HG03432 (cell line): Measurements from ENCODE around the gene OR2A1.
"Not testable (repeated sequence)": the region's sequence is repeated elsewhere in the genome, so short reads cannot be mapped to it uniquely, and the experiment has no call there.

Experiments used
- ATAC-seq: cut with Tn5 transposase; IDR thresholded peaks from one replicate; pipeline ENCODE4 v1.9.1; 2021; ENCODE audit warnings: mild to moderate bottlenecking, moderate library complexity; ENCODE audit not compliant: unreplicated experiment

The OR2A1 gene, protein sequence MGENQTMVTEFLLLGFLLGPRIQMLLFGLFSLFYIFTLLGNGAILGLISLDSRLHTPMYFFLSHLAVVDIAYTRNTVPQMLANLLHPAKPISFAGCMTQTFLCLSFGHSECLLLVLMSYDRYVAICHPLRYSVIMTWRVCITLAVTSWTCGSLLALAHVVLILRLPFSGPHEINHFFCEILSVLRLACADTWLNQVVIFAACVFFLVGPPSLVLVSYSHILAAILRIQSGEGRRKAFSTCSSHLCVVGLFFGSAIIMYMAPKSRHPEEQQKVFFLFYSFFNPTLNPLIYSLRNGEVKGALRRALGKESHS

GRCh38 chr7:144311872-144312469 lies at the start of gene OR2A1:
Gene OR2A1 (plus strand): TSS chr7:144312419. CDS start chr7:144318125, 5,706 bp downstream.
- not testable (repeated sequence) for ATAC-seq

- not testable (repeated sequence) for ATAC-seq
Observed at GRCh38 chr7:144264692-144265091, 47.5 kb upstream of the OR2A1 start, which contains the start of gene OR2A7. Gene OR2A7 (minus strand): TSS chr7:144264792. CDS start chr7:144259628, 5,164 bp downstream.

- ATAC-seq: not testable (repeated sequence)
Observed at GRCh38 chr7:144269188-144269587, 43.0 kb upstream of the OR2A1 start, which contains the start of gene CTAGE8. Gene CTAGE8 (minus strand): TSS chr7:144269288. CDS start chr7:144269250, 38 bp downstream.

DNA sequence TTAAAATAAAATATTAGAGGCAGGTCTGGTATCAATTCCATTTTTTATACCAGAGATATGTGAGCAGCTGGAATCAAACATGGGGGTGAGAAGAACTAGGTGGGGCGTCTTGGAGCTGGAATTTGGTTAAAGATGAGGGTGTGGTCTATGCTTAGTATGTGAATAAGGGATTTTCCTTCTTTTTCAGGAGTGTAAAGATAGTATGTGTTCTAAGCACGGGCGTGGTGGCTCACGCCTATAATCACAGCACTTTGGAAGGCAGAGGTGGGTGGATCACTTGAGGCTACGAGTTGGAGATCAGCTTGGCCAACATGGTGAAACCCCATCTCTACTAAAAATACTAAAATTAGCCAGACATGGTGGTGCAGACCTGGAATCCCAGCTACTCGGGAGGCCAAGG lies 36.9 kb upstream of the OR2A1 start:
- not testable (repeated sequence) for ATAC-seq

DNA sequence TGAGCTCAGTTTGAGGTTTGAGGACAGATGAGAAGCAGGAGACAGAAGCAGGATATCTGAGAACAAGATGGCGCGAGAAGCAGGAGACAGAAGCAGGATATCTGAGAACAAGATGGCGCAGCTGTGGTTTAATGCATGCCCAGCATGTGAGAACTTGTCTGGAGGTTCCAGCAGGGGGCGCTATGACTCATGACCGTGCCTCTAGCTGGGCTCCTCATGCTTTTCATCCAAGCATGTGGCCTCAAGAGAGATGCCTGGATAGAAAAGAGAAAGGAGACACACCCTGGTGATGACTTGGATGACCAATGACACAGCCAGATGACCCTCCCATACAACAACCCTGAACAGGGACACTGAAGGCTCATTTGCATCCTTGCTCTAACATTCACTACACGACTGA lies 32.2 kb upstream of the OR2A1 start:
- not testable (repeated sequence) for ATAC-seq

- ATAC-seq: not testable (repeated sequence)
Observed at GRCh38 chr7:144281981-144282380, 30.2 kb upstream of the OR2A1 start.

DNA sequence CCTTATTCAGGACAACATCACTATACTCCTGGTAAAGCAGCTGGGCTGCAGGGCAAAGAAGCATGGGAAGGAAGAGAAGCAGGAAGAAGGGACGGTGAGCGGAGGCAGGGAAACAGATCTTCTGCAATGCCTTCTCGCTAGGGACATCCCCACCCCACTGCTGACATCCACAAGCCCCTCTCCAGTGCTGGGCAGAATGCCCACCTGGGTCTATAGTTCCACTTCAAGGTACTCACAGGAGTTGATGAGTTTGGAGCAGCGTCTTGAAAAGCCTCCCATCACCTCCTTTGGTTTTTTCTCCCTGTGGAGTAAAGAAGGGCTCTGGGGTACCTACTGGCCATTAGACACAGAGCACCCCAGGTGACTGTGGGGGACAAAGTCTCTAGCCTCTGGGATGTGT lies 29.7 kb upstream of the OR2A1 start:
- not testable (repeated sequence) for ATAC-seq

DNA sequence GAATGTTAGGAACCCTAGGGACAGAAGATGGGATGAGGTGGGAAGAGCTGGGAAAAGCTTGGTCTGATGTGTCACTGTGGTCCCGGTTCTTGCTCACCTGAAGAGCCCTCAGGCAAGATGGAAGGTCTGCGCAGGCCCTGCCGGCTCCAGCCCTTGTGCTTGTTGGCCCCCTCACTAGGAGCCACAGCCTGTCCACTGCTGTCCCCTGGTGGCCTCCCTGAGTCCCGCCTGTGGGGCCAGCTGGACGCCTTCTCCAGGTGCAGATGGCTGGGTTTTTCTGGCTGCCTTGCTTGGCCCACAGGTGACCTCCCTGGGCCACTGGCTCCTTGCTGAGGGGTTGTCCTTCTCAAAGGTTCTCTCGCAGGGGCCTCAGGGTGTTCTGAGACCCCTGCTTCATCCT lies 28.5 kb upstream of the OR2A1 start:
- not testable (repeated sequence) for ATAC-seq

- not testable (repeated sequence) for ATAC-seq
Observed at GRCh38 chr7:144287171-144287784, 24.9 kb upstream of the OR2A1 start.

- ATAC-seq: not testable (repeated sequence)
Observed at GRCh38 chr7:144291607-144292006, 20.6 kb upstream of the OR2A1 start.

GRCh38 chr7:144292384-144293161 lies 19.6 kb upstream of the OR2A1 start:
- ATAC-seq: not testable (repeated sequence)

- peak; percentile 83 for ATAC-seq
Observed at GRCh38 chr7:144293794-144294499, 18.3 kb upstream of the OR2A1 start.

DNA sequence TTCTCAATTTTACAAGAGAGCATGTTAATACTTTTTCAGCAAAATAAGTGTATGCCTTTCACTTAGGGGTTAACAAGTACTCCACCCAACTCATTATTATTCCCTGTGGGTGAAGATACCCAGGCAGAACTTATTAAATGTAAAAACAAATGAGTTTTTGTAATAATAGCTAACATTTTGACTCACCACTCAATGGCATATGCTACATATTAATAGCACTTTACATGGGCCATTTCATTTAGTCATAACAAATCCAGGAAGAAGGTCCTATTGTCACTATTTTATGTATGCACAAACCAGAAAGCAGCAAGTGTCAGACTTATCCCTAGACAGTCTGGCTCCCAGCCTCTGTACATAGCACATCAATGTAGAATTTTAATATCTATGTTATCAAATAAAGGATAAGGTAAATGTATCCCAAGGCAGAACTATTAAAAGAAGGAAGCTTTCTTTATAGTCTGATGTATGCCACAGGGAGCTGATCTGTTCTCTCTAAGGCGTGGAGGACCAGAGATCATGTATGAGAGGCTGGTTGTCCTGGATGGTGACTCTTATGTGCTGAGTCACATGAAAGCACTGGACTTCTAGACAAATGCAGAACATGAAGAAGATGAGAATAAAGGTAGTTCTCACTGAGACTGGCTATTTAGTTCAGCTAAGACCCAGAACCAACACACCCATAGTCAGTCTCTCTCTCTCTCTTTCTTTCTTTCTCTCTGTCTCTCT lies 9.5 kb upstream of the OR2A1 start:
- ATAC-seq: not testable (repeated sequence)

DNA sequence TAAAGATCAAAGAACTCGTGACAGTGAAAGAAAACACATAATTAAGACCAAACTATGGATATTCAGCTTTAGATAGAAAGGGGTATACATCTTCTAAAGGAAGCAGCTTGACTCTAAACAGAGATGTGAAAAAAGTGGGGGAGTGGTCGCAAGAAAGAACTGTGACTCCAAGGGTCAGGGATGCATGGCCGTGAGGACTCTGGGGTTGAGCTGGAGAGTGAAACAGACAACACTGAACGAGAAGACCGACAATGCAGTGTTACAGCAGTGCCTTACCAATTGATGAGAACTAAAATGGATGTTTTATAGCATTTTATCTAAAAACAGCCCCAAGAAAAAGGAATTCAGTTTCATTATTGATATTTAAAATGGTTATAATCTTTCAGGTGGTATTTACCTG lies 8.6 kb upstream of the OR2A1 start:
- ATAC-seq: not testable (repeated sequence)

DNA sequence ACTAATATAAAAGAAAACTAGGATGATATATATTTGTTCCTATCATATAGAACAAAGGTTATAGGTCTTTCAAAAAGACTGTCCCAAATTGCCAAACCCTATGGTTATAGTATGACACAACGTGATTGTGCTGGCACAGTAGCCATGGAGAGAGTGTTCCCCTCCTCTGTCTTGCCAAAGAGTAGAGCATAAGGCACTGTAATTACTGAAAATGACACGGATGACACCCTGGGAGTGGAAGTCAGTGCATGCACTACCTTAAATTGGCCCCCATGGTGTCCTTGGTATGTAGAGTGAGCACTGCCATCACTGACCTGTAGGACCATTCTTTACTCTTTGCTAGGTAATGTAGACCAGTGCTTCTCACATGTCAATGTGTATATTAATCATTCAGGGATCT lies 7.1 kb upstream of the OR2A1 start:
- not testable (repeated sequence) for ATAC-seq

DNA sequence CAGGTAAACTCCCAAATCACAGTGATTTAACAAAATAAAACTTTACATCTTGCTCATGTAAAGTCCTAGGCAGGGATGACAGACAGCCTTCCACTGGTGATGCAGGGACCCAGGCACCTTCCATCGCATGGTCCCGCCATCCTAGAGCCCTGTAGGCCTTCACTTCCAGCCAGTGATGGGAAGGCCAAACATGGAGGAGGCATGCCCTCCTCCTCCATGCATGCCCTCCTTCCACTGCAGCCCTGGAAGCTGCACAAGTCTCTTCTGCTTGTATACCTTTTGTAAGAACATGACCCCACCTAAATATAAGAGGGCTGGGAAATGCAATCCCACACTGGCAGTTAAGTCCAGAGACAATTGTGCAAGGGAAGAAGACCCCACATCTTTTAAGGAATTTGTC lies 2.5 kb upstream of the OR2A1 start:
- not testable (repeated sequence) for ATAC-seq

GRCh38 chr7:144311218-144311617 lies 1.0 kb upstream of the OR2A1 start:
- ATAC-seq: not testable (repeated sequence)

GRCh38 chr7:144317537-144317936 lies 5.3 kb downstream of the OR2A1 start:
- not testable (repeated sequence) for ATAC-seq

DNA sequence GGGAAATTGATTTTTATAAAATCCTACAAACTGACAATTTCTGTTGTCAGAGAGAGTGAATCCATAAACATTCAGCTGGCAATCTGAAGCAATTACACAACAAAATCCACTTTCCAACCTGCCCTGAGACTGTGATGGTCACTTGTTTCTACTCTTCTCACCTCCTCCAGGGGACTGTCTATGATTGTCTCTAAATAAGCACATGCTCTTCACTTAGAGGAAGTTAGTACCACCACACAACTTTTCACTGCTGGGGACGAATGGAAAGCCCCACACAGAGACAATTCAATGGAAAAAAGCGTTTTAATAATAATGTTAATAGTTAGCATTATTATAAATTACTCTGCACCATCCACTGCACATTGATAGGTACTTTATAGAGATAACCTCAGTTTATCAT lies 7.3 kb downstream of the OR2A1 start:
- not testable (repeated sequence) for ATAC-seq
